ENCODE results near the gene ADAMTS1. TPM values are rescaled to one million over a fixed set of nuclear protein-coding genes. Genes with fewer than 3 reads are reported as not detected.

Gene ADAMTS1
- total and polyA plus RNA-seq, 4 donors, result 6.9 to 83.2 (median 15.7) TPM

DNA sequence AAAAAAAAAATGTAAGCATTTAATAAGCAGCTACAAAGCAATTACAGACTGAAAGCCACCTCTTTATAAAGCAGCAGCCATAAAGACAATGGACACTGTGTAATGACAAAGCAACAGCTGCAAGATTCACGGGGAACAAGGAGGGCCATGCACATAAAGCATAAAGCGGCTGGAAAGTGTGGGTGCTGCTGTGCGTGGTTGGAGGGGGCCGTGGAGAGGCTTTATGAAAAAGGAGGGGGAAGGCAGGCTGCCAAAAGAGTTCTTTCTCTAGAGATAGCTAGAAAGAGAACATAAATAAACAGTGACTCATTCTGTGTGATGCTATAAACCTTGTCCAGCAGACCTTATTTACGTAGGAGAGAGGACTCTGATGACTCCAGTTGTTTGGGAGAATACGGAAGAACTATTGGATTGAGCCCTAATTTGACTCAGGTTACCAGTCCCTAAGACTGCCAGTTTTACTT, 49.3 kb downstream of the ADAMTS1 start:
- Histone ChIP-seq H3K27me3 (ENCODE audit: control insufficient read depth, insufficient read depth, low read length) (no peaks in the 10 kb centered on the region), H3K27ac (ENCODE audit: low read depth, low read length) (peak overlapping the region; percentile 67), H3K36me3 (ENCODE audit: control insufficient read depth, insufficient read depth, low read length) (no peaks in the 10 kb centered on the region), H3K4me1 (ENCODE audit: control insufficient read depth, insufficient read depth, low read length) (peaks cover 10% of the 10 kb centered on the region), H3K4me3 (ENCODE audit: low read depth, low read length) (no peak overlapping the region), H3K9me3 (ENCODE audit: control insufficient read depth, insufficient read depth, low read length) (no peaks in the 10 kb centered on the region)
- DNase-seq (ENCODE audit: low read depth in 4 of 6, low spot score in 6 of 6), result peak in 5 of 6 donors; percentile 42 to 87 (median 56)
- 23% methylated on average over 5 of the region's 6 CpGs for WGBS (ENCODE audit: insufficient coverage)

GRCh38 chr21:26795412-26795805, 49.8 kb downstream of the ADAMTS1 start:
- peak overlapping the region; percentile 67 for H3K27ac ChIP-seq (ENCODE audit: low read depth, low read length)
- WGBS (ENCODE audit: insufficient coverage), result 50% methylated on average over 5 of the region's 10 CpGs
- no peak overlapping the region for H3K4me3 ChIP-seq (ENCODE audit: low read depth, low read length)
- H3K9me3 ChIP-seq (ENCODE audit: control insufficient read depth, insufficient read depth, low read length), result no peaks in the 10 kb centered on the region
- H3K27me3 ChIP-seq (ENCODE audit: control insufficient read depth, insufficient read depth, low read length), result no peaks in the 10 kb centered on the region
- H3K36me3 ChIP-seq (ENCODE audit: control insufficient read depth, insufficient read depth, low read length), result no peaks in the 10 kb centered on the region
- no peak for DNase-seq (ENCODE audit: low read depth in 4 of 6, low spot score in 6 of 6)
- H3K4me1 ChIP-seq (ENCODE audit: control insufficient read depth, insufficient read depth, low read length), result peaks cover 10% of the 10 kb centered on the region

DNA sequence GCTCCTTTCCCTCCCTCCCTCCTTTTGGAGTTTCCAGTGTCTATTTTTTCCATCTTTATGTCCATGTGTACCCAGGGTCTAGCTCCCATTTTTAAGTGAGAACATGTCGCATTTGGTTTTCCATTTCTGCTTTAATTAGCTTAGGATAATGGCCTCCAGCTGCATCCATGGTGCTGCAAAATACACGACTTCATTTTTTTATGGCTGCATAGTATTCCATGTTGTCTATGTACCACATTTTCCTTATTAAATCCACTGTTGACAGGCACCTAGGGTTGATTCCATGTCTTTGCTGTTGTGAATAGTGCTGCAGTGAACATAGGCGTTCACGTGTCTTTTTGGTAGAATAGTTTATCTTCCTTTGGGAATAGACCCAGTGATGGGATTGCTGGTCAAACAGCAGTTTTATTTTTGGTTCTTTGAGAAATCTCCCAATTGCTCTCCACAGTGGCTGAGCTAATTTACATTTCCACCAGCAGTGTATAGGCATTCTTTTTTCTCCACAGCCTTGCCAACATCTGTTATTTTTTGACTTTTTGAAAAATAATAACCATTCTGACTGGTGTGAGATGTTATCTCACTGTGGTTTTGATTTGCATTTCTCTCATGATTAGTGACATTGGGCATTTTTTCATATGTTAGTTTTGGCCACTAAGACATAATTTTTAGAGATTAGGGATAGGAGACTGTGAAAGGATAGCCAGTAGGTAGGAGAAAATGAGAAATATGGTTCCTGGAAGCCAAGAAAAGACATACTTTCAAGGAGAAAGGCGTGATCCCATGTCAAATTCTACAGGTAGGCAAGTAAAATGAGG, 50.4 kb downstream of the ADAMTS1 start:
- peaks cover 6% of the 10 kb centered on the region for H3K4me1 ChIP-seq (ENCODE audit: control insufficient read depth, insufficient read depth, low read length)
- H3K36me3 ChIP-seq (ENCODE audit: control insufficient read depth, insufficient read depth, low read length), result no peaks in the 10 kb centered on the region
- no peak for DNase-seq (ENCODE audit: low read depth in 4 of 6, low spot score in 6 of 6)
- 85% methylated on average over 2 of the region's 5 CpGs for WGBS (ENCODE audit: insufficient coverage)
- H3K9me3 ChIP-seq (ENCODE audit: control insufficient read depth, insufficient read depth, low read length), result no peaks in the 10 kb centered on the region
- peak overlapping the region; percentile 67 for H3K27ac ChIP-seq (ENCODE audit: low read depth, low read length)
- no peak overlapping the region for H3K4me3 ChIP-seq (ENCODE audit: low read depth, low read length)
- no peaks in the 10 kb centered on the region for H3K27me3 ChIP-seq (ENCODE audit: control insufficient read depth, insufficient read depth, low read length)

DNA sequence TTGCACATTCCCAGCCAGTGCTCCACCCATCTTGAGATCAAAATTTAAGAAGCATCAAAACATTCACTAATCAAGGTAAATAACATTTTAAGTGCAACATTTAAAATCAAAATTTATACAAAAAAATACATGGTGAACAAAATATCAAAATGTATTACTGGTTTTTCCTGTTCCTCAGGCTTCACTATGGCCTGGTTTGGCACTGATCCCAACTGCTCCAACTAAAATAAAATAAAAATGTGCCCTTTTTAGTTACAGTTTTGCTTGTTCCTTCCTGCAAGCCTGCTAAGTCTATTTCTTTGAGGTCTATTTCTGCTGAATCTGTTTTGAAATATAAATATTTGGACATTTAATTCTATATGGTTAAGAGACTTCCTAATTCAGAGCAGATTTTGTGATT, 54.9 kb downstream of the ADAMTS1 start:
- H3K36me3 ChIP-seq (ENCODE audit: control insufficient read depth, insufficient read depth, low read length), result no peaks in the 10 kb centered on the region
- no peaks in the 10 kb centered on the region for H3K27me3 ChIP-seq (ENCODE audit: control insufficient read depth, insufficient read depth, low read length)
- DNase-seq (ENCODE audit: low read depth in 4 of 6, low spot score in 6 of 6), result no peak
- H3K4me3 ChIP-seq (ENCODE audit: low read depth, low read length), result no peak overlapping the region
- no peak overlapping the region for H3K27ac ChIP-seq (ENCODE audit: low read depth, low read length)
- no peaks in the 10 kb centered on the region for H3K9me3 ChIP-seq (ENCODE audit: control insufficient read depth, insufficient read depth, low read length)
- H3K4me1 ChIP-seq (ENCODE audit: control insufficient read depth, insufficient read depth, low read length), result no peaks in the 10 kb centered on the region

DNA sequence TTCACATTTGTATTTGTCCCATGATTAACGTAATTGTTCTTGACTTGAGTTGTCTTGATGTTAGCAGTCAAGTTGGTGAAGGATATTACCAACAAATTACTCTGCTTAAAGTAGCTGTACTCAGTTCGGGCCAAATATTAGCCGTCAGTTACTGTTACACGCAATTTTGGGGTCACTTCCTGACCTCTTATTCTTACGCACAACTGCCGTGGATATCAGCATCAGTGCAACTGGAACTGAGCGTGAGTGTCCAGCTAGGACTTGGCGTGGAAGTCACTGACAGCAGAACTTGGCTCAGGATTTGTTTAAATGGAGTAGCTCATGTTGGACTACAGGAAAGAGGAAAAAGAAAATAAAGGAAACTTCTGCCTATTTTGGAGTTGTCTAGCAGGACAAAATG, 56.4 kb downstream of the ADAMTS1 start:
- no peak overlapping the region for H3K27ac ChIP-seq (ENCODE audit: low read depth, low read length)
- no peak overlapping the region for H3K4me3 ChIP-seq (ENCODE audit: low read depth, low read length)
- no peaks in the 10 kb centered on the region for H3K27me3 ChIP-seq (ENCODE audit: control insufficient read depth, insufficient read depth, low read length)
- WGBS (ENCODE audit: insufficient coverage), result 88% methylated on average over 7 of the region's 8 CpGs
- no peaks in the 10 kb centered on the region for H3K9me3 ChIP-seq (ENCODE audit: control insufficient read depth, insufficient read depth, low read length)
- H3K36me3 ChIP-seq (ENCODE audit: control insufficient read depth, insufficient read depth, low read length), result no peaks in the 10 kb centered on the region
- peak in 1 of 6 donors; percentile 51 for DNase-seq (ENCODE audit: low read depth in 4 of 6, low spot score in 6 of 6)
- no peaks in the 10 kb centered on the region for H3K4me1 ChIP-seq (ENCODE audit: control insufficient read depth, insufficient read depth, low read length)

Other genes starting within 250 kb of the ADAMTS1 start
- gene ADAMTS5, start 121.7 kb upstream of the ADAMTS1 start, total RNA-seq, result 10 to 100 TPM in 1 of 2 donors, 1 to 10 TPM in 1; 9.8 to 20.1 TPM
- gene ADAMTS5, start 121.7 kb upstream of the ADAMTS1 start, polyA plus RNA-seq (ENCODE audit: insufficient read length in 2 of 2), result 1 to 10 TPM; 5.2 to 5.7 TPM